NCI-H524 treated with DMSO at 0.1 percent for 48 hours (cell line): ENCODE results near the gene EED.

Experiments used
- DNase-seq: peaks from one replicate; lab custom pipeline; 2025; lab: John Stamatoyannopoulos, UW

EED gene

GRCh38 chr11:86244522-86245368 is at the start of gene EED:
Gene EED, plus strand, starts transcription at chr11:86244753. Its CDS starts 477 bp downstream, at chr11:86245230.
- DNase-seq = peak; percentile 75

GRCh38 chr11:86194998-86195397 is 49.6 kb upstream of the EED start:
- no peak for DNase-seq

GRCh38 chr11:86196085-86196696 is 48.4 kb upstream of the EED start:
- DNase-seq = no peak

- no peak for DNase-seq
These were observed 47.6 kb upstream of the EED start for GRCh38 chr11:86196913-86197312.

GRCh38 chr11:86197448-86197847 is 47.1 kb upstream of the EED start:
- DNase-seq = no peak

- DNase-seq = no peak
These were observed 46.4 kb upstream of the EED start for GRCh38 chr11:86198139-86198538.

GRCh38 chr11:86199354-86199753 is 45.2 kb upstream of the EED start:
- no peak for DNase-seq

GRCh38 chr11:86201371-86201884 is 43.1 kb upstream of the EED start:
- no peak for DNase-seq

- no peak for DNase-seq
These were observed 42.6 kb upstream of the EED start for GRCh38 chr11:86202013-86202336.

- no peak for DNase-seq
These were observed 40.2 kb upstream of the EED start for GRCh38 chr11:86204356-86204755.

GRCh38 chr11:86205421-86206336 is 38.9 kb upstream of the EED start:
- DNase-seq = no peak

- DNase-seq = no peak
These were observed 38.2 kb upstream of the EED start for GRCh38 chr11:86206337-86206695.

- no peak for DNase-seq
These were observed 37.1 kb upstream of the EED start for GRCh38 chr11:86207413-86207812.

- no peak for DNase-seq
These were observed 36.0 kb upstream of the EED start for GRCh38 chr11:86208572-86208971.

GRCh38 chr11:86209806-86210657 is 34.5 kb upstream of the EED start:
- DNase-seq = no peak

- DNase-seq = no peak
These were observed 33.7 kb upstream of the EED start for GRCh38 chr11:86210898-86211297.

GRCh38 chr11:86211619-86212018 is 32.9 kb upstream of the EED start:
- no peak for DNase-seq

GRCh38 chr11:86212019-86212611 is 32.4 kb upstream of the EED start:
- DNase-seq = no peak

GRCh38 chr11:86214710-86215109 is 29.8 kb upstream of the EED start:
- no peak for DNase-seq

GRCh38 chr11:86218125-86219084 is 26.1 kb upstream of the EED start:
- DNase-seq = no peak
